BE2C (cell line): Measurements from ENCODE around the gene SH3D19.

Experiments used
- DNase-seq: peaks from one replicate; pipeline ENCODE4 v3.0.0-alpha.2; 2020
- H3K27me3 ChIP-seq: fragments of 250-450 bp; sonication (Bioruptor Pico); 2 replicates; pipeline ENCODE4 v1.5.1; 2020; ENCODE audit warnings: mild to moderate bottlenecking
- H3K36me3 ChIP-seq: fragments of 250-450 bp; sonication (Bioruptor Pico); 2 replicates; pipeline ENCODE4 v1.5.1; 2020; ENCODE audit warnings: mild to moderate bottlenecking
- H3K4me1 ChIP-seq: fragments of 250-450 bp; sonication (Bioruptor Pico); 2 replicates; pipeline ENCODE4 v1.5.1; 2020
- H3K4me3 ChIP-seq: 2 replicates; pipeline ENCODE4 v1.5.1; 2011; ENCODE audit warnings: low read depth, low read length
- H3K9me3 ChIP-seq: fragments of 250-450 bp; sonication (Bioruptor Pico); 2 replicates; pipeline ENCODE4 v1.5.1; 2020
- TF ChIP-seq, protein P1 (sequence below): IDR thresholded peaks from 2 replicates; pipeline ENCODE4 v1.5.1; 2012; ENCODE audit warnings: mild to moderate bottlenecking, low read depth, low read length

The SH3D19 gene

DNA sequence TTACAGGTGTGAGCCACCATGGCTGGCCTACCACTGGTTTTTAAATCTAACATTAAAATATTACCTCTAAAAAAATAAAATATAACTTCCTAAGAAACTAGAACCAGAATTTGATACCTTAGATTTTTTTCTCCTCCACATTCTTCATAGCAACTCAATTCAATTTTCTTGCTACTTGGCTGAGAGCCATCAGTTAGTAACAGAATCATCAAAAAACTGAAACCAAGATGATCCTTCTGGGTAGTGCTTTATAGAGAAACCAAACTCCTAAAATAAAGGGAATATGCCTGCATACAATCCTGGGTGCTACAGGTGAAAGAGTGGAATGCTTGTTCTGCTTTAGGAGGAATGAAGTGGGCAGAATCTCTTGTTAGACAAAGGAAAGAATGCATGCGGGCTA lies 161.6 kb downstream of the SH3D19 start:
- DNase-seq = no peak
- no peaks in the 10 kb centered on the region for H3K27me3 ChIP-seq
- peaks cover 8% of the 10 kb centered on the region for H3K4me1 ChIP-seq
- TF ChIP-seq, protein P1, sequence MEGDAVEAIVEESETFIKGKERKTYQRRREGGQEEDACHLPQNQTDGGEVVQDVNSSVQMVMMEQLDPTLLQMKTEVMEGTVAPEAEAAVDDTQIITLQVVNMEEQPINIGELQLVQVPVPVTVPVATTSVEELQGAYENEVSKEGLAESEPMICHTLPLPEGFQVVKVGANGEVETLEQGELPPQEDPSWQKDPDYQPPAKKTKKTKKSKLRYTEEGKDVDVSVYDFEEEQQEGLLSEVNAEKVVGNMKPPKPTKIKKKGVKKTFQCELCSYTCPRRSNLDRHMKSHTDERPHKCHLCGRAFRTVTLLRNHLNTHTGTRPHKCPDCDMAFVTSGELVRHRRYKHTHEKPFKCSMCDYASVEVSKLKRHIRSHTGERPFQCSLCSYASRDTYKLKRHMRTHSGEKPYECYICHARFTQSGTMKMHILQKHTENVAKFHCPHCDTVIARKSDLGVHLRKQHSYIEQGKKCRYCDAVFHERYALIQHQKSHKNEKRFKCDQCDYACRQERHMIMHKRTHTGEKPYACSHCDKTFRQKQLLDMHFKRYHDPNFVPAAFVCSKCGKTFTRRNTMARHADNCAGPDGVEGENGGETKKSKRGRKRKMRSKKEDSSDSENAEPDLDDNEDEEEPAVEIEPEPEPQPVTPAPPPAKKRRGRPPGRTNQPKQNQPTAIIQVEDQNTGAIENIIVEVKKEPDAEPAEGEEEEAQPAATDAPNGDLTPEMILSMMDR = no peak
- H3K4me3 ChIP-seq = no peak overlapping the region
- H3K36me3 ChIP-seq = no peaks in the 10 kb centered on the region
- H3K9me3 ChIP-seq = no peaks in the 10 kb centered on the region

DNA sequence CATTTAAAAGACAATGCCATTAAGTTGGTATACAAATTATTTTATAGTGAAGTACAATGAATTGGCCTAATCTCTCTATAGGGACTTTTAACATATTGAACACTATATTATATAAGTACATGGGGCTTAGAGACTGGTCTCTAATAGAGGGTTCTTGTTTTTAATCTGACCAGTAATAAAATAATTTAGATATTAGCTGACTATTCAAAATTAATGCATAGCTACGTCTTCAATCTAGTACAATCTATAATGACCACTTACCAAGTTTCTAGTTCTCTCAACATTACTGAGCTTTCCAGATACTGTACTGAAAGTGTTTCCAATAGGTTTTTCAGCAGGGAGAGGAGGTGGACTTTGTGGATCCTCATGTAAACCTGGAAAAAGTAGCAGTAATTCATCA lies 166.4 kb downstream of the SH3D19 start:
- Histone ChIP-seq H3K36me3 (no peaks in the 10 kb centered on the region), H3K27me3 (no peaks in the 10 kb centered on the region), H3K4me3 (no peak overlapping the region), H3K4me1 (no peaks in the 10 kb centered on the region), H3K9me3 (no peaks in the 10 kb centered on the region)
- DNase-seq = no peak
- TF ChIP-seq, protein P1 = no peak

DNA sequence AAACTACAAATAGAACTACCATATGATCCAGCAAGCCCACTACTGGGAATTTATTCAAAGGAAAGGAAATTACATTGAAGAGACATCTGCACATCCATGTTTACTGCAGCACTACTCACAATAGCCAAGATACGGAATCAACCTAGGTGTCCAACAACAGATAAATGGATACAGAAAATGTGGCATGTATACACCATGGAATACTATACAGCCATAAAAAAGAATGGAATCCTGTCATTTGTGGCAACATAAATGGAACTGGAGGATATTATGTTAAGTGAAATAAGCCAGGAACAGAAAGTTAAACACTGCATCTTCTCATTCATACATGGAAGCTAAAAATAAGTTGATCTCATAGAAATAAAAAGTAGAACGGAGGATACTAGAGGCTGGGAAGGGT lies 167.9 kb downstream of the SH3D19 start:
- H3K36me3 ChIP-seq = no peaks in the 10 kb centered on the region
- no peak for DNase-seq
- TF ChIP-seq, protein P1 = no peak
- no peak overlapping the region for H3K4me3 ChIP-seq
- no peaks in the 10 kb centered on the region for H3K27me3 ChIP-seq
- no peaks in the 10 kb centered on the region for H3K4me1 ChIP-seq
- H3K9me3 ChIP-seq = no peaks in the 10 kb centered on the region

DNA sequence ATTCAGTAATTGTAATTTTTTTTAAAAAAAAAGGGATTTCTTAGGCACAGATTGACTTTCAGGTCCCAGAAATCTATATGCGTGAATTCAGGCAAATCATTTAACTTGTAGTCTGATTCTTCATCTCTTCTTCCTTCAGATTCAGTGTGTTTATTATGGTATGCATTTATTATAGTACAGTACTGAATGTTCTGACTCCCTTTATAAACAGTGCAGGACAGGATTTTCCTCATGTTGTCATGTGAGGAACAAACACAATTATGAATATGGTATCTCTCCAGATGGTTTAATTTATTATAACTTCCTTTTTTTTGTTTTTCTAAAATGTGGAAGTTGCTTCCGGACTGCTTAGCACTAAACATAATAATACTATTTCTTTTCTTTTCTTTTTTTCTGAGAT lies 171.8 kb downstream of the SH3D19 start:
- DNase-seq = no peak
- Histone ChIP-seq H3K4me1 (no peaks in the 10 kb centered on the region), H3K4me3 (no peak overlapping the region), H3K9me3 (no peaks in the 10 kb centered on the region), H3K36me3 (no peaks in the 10 kb centered on the region), H3K27me3 (no peaks in the 10 kb centered on the region)
- TF ChIP-seq, protein P1 = no peak

DNA sequence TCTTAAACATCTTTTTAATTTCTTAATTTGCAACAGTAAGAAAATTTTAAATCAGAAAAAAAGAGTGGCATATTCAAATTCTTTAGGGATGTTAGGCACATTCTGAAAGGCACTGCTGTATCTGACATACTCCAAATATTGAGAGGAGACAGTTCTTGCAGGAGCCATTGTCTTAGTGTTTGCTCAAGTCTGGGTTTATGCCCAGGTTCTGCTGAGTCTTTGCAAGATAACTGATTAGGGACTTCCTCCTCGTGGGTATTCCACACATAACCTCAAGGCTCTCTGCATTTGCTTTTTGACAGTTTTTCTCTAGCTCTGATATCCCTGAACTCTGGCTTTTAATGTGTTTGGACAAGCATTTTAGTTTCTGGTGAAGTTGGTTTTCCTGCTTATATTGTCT lies 173.4 kb downstream of the SH3D19 start:
- H3K4me1 ChIP-seq = no peaks in the 10 kb centered on the region
- TF ChIP-seq, protein P1 = no peak
- H3K4me3 ChIP-seq = no peak overlapping the region
- H3K36me3 ChIP-seq = no peaks in the 10 kb centered on the region
- no peaks in the 10 kb centered on the region for H3K9me3 ChIP-seq
- no peaks in the 10 kb centered on the region for H3K27me3 ChIP-seq
- no peak for DNase-seq

DNA sequence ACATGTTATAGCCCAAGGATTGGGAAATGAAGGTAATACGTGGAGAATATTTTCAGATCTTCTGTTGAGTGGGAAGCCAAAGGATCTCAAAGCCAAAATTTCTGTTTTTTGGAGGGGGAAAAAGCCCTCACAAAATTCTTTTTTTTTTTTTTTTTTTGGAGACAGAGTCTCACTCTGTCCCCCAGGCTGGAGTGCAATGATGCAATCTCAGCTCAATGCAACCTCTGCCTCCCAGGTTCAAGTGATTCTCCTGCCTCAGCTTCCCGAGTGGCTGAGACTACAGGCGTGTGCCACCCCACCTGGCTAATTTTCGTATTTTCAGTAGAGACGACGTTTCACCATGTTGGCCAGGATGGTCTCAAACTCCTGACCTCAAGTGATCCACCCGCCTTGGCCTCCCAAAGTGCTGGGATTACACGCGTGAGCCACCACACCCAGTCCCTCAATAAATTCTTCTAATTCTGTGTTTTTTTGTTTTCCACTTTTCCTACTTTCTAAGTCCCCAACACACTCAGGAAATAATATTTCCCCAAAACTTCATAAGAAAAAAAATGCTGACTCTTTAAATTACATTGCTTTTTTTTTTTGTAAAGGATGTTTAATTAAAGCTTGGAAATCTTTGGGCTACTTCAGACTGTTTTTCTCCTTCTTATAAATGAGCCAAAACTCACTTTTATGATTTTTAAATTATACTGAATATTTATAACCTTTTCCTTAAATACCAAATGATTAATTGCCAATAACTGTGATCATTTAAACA lies 174.4 kb downstream of the SH3D19 start:
- no peaks in the 10 kb centered on the region for H3K4me1 ChIP-seq
- no peaks in the 10 kb centered on the region for H3K9me3 ChIP-seq
- no peak overlapping the region for H3K4me3 ChIP-seq
- TF ChIP-seq, protein P1 = no peak
- no peaks in the 10 kb centered on the region for H3K36me3 ChIP-seq
- no peaks in the 10 kb centered on the region for H3K27me3 ChIP-seq
- no peak for DNase-seq
